Measurements from ENCODE around the gene FZD7.

DNA sequence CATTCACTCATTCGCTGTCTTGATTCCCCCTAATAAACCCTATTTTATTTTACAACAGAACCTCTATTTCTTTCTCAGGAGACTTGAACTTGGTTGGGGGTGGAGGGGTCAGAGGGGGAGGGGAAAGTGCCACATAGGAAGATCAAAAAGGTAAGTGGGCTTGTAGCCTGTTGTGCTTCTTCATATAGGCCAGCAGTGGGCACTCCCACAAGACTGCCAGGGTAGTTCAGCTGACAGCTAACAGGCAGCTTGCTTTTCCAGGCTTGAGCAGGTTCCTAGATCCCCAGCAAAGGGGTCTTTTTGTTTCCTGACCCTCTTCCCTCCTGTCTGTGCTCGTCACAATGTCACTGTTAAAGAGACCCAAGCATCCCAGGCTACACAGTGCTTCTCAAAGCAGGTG, 38.6 kb downstream of the FZD7 start:
- TF ChIP-seq, protein P1, sequence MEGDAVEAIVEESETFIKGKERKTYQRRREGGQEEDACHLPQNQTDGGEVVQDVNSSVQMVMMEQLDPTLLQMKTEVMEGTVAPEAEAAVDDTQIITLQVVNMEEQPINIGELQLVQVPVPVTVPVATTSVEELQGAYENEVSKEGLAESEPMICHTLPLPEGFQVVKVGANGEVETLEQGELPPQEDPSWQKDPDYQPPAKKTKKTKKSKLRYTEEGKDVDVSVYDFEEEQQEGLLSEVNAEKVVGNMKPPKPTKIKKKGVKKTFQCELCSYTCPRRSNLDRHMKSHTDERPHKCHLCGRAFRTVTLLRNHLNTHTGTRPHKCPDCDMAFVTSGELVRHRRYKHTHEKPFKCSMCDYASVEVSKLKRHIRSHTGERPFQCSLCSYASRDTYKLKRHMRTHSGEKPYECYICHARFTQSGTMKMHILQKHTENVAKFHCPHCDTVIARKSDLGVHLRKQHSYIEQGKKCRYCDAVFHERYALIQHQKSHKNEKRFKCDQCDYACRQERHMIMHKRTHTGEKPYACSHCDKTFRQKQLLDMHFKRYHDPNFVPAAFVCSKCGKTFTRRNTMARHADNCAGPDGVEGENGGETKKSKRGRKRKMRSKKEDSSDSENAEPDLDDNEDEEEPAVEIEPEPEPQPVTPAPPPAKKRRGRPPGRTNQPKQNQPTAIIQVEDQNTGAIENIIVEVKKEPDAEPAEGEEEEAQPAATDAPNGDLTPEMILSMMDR (IDR thresholded peaks at IDR 0.05; ENCODE audit: borderline replicate concordance, extremely low read depth, low read length, poor library complexity, severe bottlenecking): peak; percentile 25
- no peak for TF ChIP-seq EZH2 (IDR thresholded peaks at IDR 0.05; ENCODE audit: borderline replicate concordance, low read depth, low read length, severe bottlenecking)
